Measurements from ENCODE around the gene CNKSR3. TPM values are rescaled to one million over a fixed set of nuclear protein-coding genes. Genes with fewer than 3 reads are reported as not detected.

CNKSR3 gene
- total RNA-seq, 1 donor from 2014 or later, result 8.8 TPM

- no peaks in the 10 kb centered on the region for H3K79me2 ChIP-seq (ENCODE audit: low read depth)
- Mint-ChIP-seq H3K4me1 (peaks cover 9% of the 10 kb centered on the region), H3K27ac (no peak overlapping the region), H3K4me3 (no peak overlapping the region), H3K36me3 (peaks cover 18% of the 10 kb centered on the region), H3K27me3 (ENCODE audit: insufficient read depth, low read depth) (no peaks in the 10 kb centered on the region), H3K9me3 (no peaks in the 10 kb centered on the region)
- TF ChIP-seq CTCF (IDR thresholded peaks at IDR 0.05), result no peak
- TF ChIP-seq EZH2 (IDR thresholded peaks at IDR 0.05), result no peak
- no peak for TF ChIP-seq EZH2phosphoT487 (IDR thresholded peaks at IDR 0.05)
- DNase-seq (ENCODE audit: low spot score), result no peak
- H2AFZ ChIP-seq (replicated peaks), result no peak overlapping the region
- no peak overlapping the region for H3K4me3 ChIP-seq
- peaks cover 17% of the 10 kb centered on the region for H3F3A ChIP-seq (ENCODE audit: low read depth)
- H3K4me1 ChIP-seq, result peaks cover 20% of the 10 kb centered on the region
- no peaks in the 10 kb centered on the region for H3K27me3 ChIP-seq
- no peaks in the 10 kb centered on the region for H3K9me3 ChIP-seq (ENCODE audit: low read depth)
- H3K4me2 ChIP-seq, result no peak overlapping the region
- H3K27ac ChIP-seq, result no peak overlapping the region
- H4K20me1 ChIP-seq (ENCODE audit: low read depth), result no peaks in the 10 kb centered on the region
- peaks cover 10% of the 10 kb centered on the region for H3K36me3 ChIP-seq
- no peak overlapping the region for H3K9ac ChIP-seq
Observed at GRCh38 chr6:154430481-154430919, 80.0 kb downstream of the CNKSR3 start.

- Histone ChIP-seq H3K4me2 (no peak overlapping the region), H3K79me2 (ENCODE audit: low read depth) (no peaks in the 10 kb centered on the region), H3K4me3 (no peak overlapping the region), H2AFZ (replicated peaks) (no peak overlapping the region), H3K36me3 (peaks cover 10% of the 10 kb centered on the region), H3K4me1 (peaks cover 20% of the 10 kb centered on the region), H3K9me3 (ENCODE audit: low read depth) (no peaks in the 10 kb centered on the region), H3K27me3 (no peaks in the 10 kb centered on the region), H3F3A (ENCODE audit: low read depth) (peaks cover 13% of the 10 kb centered on the region), H4K20me1 (ENCODE audit: low read depth) (no peaks in the 10 kb centered on the region), H3K9ac (no peak overlapping the region), H3K27ac (no peak overlapping the region)
- DNase-seq (ENCODE audit: low spot score), result no peak
- H3K36me3 Mint-ChIP-seq, result peaks cover 18% of the 10 kb centered on the region
- peaks cover 9% of the 10 kb centered on the region for H3K4me1 Mint-ChIP-seq
- no peaks in the 10 kb centered on the region for H3K27me3 Mint-ChIP-seq (ENCODE audit: insufficient read depth, low read depth)
- H3K9me3 Mint-ChIP-seq, result no peaks in the 10 kb centered on the region
- no peak for TF ChIP-seq EZH2 (IDR thresholded peaks at IDR 0.05)
- H3K4me3 Mint-ChIP-seq, result no peak overlapping the region
- H3K27ac Mint-ChIP-seq, result no peak overlapping the region
Observed at GRCh38 chr6:154429711-154430110, 80.8 kb downstream of the CNKSR3 start.

GRCh38 chr6:154428897-154429296 lies 81.6 kb downstream of the CNKSR3 start:
- peaks cover 10% of the 10 kb centered on the region for H3F3A ChIP-seq (ENCODE audit: low read depth)

More at GRCh38 chr6:154428897-154429296, 81.6 kb downstream of the CNKSR3 start:
- no peak for TF ChIP-seq EZH2phosphoT487 (IDR thresholded peaks at IDR 0.05)
- no peak for TF ChIP-seq CTCF (IDR thresholded peaks at IDR 0.05)
- no peak for TF ChIP-seq EZH2 (IDR thresholded peaks at IDR 0.05)
- Histone ChIP-seq H2AFZ (replicated peaks) (no peak overlapping the region), H3K4me1 (peaks cover 14% of the 10 kb centered on the region), H3K27ac (no peak overlapping the region), H3K36me3 (peaks cover 10% of the 10 kb centered on the region), H3K4me3 (no peak overlapping the region), H3K79me2 (ENCODE audit: low read depth) (no peaks in the 10 kb centered on the region), H4K20me1 (ENCODE audit: low read depth) (no peaks in the 10 kb centered on the region), H3K9me3 (ENCODE audit: low read depth) (no peaks in the 10 kb centered on the region), H3K4me2 (no peak overlapping the region), H3K9ac (no peak overlapping the region), H3K27me3 (no peaks in the 10 kb centered on the region)
- no peak for DNase-seq (ENCODE audit: low spot score)
- no peak overlapping the region for H3K4me3 Mint-ChIP-seq
- peaks cover 5% of the 10 kb centered on the region for H3K4me1 Mint-ChIP-seq
- no peaks in the 10 kb centered on the region for H3K27me3 Mint-ChIP-seq (ENCODE audit: insufficient read depth, low read depth)
- no peaks in the 10 kb centered on the region for H3K9me3 Mint-ChIP-seq
- H3K36me3 Mint-ChIP-seq, result peaks cover 19% of the 10 kb centered on the region
- H3K27ac Mint-ChIP-seq, result no peak overlapping the region
